Smooth muscle cell (in vitro differentiated cells): Measurements from ENCODE around the gene PRR22. TPM values are rescaled to one million over a fixed set of nuclear protein-coding genes. Genes with fewer than 3 reads are reported as not detected.
"Not testable (repeated sequence)": the region's sequence is repeated elsewhere in the genome, so short reads cannot be mapped to it uniquely, and the experiment has no call there.

Experiments
- DNase-seq: peaks from one replicate; lab custom pipeline; 2025; ENCODE audit not compliant: unreplicated experiment; lab: John Stamatoyannopoulos, UW
- H2AFZ ChIP-seq: fragments of 200-600 bp; sonication (generic); 2 replicates; pipeline ENCODE4 v1.6.0; 2016; ENCODE audit warnings: antibody characterized with exemption, low read depth, mild to moderate bottlenecking
- H3F3A ChIP-seq: fragments of 200-600 bp; sonication (generic); 2 replicates; pipeline ENCODE4 v1.6.0; 2017; ENCODE audit warnings: antibody characterized with exemption, low read depth
- H3K27ac ChIP-seq: fragments of 200-600 bp; sonication (generic); 2 replicates; pipeline ENCODE4 v1.5.1; 2016; ENCODE audit warnings: low read depth, mild to moderate bottlenecking
- H3K27me3 ChIP-seq: fragments of 200-600 bp; sonication (generic); 2 replicates; pipeline ENCODE4 v1.6.1; 2016; ENCODE audit warnings: low read depth, mild to moderate bottlenecking
- H3K36me3 ChIP-seq: fragments of 200-600 bp; sonication (generic); 2 replicates; pipeline ENCODE4 v1.5.1; 2016; ENCODE audit warnings: low read depth
- H3K4me1 ChIP-seq: fragments of 200-600 bp; sonication (generic); 2 replicates; pipeline ENCODE4 v1.5.1; 2016; ENCODE audit warnings: low read depth
- H3K4me2 ChIP-seq: fragments of 200-600 bp; sonication (generic); 2 replicates; pipeline ENCODE4 v1.6.0; 2016; ENCODE audit warnings: mild to moderate bottlenecking
- H3K4me3 ChIP-seq: fragments of 200-600 bp; sonication (generic); 2 replicates; pipeline ENCODE4 v1.5.1; 2016; ENCODE audit warnings: mild to moderate bottlenecking
- H3K79me2 ChIP-seq: fragments of 200-600 bp; sonication (generic); 2 replicates; pipeline ENCODE4 v1.6.0; 2016; ENCODE audit warnings: low read depth, mild to moderate bottlenecking
- H3K9ac ChIP-seq: fragments of 200-600 bp; sonication (generic); 2 replicates; pipeline ENCODE4 v1.6.0; 2016; ENCODE audit warnings: low read depth
- H3K9me3 ChIP-seq: fragments of 200-600 bp; sonication (generic); replicated peaks from 2 replicates; pipeline ENCODE4 v1.5.1; 2016; ENCODE audit warnings: low read depth
- H4K20me1 ChIP-seq: fragments of 200-600 bp; sonication (generic); 2 replicates; pipeline ENCODE4 v1.6.0; 2016; ENCODE audit warnings: low read depth
- WGBS: methylation state at CpG from one replicate; pipeline ENCODE4 v1.1.7; 2016; ENCODE audit warnings: low lambda C conversion rate; 5-methylcytosine and 5-hydroxymethylcytosine counted together
- polyA plus RNA-seq: library from polyadenylated mRNA; unstranded; fragments of >200 nt; fragmentation: Nextera tagmentation; extraction: Ambion mirVana; gene quantifications from 2 replicates; pipeline ENCODE4 v1.2.1, GENCODE V29; 2016
- total RNA-seq: library from RNA; depleted of rRNA; stranded (reverse); fragments of >200 nt; gene quantifications from 2 replicates; pipeline ENCODE4 v1.2.3, GENCODE V29; 2014
- TF ChIP-seq, protein P1 (sequence below): fragments of 200-600 bp; sonication (generic); IDR thresholded peaks from 2 replicates; pipeline ENCODE4 v1.5.1; 2017; ENCODE audit warnings: borderline replicate concordance, mild to moderate bottlenecking, antibody characterized with exemption; ENCODE audit not compliant: insufficient read depth, poor library complexity, severe bottlenecking

PRR22 gene
- total and polyA plus RNA-seq, 2 experiments from 2014 or later: 0.65 to 1.5 TPM

DNA sequence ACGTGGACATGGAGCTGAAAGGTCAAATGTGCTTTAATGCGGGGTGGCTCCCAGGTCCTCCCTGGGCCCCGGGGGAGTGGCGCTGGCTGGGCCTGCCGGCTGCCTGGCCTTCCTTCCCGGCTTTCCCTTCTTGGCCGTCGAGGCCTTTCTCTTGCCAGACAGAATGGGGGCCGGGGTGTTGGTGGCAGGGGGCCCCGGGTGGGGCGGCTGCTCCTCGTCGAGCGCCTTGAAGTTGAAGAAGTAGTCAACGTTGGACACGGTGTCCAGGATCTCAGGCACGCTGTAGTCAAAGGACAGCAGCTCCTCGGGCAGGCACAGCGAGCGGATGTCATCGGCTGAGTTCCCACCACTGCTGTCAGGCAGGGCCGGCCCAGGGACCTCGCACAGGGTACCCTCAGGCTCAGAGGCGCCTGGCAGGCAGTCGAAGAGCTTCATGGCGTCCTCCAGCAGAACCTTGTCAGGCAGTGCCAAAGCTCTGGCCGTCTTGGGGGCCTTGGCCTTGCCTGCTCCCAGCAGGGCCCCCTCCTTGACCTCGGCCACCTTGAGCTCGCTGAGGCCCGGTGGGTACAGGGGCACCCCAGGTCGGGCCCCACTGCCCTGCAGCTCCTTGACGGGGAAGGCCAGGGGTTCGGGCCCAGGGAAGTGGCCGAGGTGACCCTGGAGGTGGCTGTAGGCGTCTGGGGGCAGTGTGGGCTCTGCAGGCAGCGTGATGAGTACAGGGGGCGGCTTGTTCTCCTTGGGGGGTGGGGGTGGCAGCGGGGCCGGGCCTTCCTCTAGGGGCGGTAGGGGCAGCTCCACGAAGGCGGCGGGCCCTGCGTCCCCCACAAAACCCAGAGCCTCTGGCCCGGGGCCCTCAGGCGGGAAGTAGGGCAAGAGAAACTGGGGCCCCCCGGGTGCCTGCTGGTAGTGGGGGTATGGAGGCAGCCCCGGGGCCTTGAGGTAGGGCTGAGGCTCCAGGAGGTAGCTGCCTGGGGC, 1.3 kb downstream of the PRR22 start:
- TF ChIP-seq, protein P1, sequence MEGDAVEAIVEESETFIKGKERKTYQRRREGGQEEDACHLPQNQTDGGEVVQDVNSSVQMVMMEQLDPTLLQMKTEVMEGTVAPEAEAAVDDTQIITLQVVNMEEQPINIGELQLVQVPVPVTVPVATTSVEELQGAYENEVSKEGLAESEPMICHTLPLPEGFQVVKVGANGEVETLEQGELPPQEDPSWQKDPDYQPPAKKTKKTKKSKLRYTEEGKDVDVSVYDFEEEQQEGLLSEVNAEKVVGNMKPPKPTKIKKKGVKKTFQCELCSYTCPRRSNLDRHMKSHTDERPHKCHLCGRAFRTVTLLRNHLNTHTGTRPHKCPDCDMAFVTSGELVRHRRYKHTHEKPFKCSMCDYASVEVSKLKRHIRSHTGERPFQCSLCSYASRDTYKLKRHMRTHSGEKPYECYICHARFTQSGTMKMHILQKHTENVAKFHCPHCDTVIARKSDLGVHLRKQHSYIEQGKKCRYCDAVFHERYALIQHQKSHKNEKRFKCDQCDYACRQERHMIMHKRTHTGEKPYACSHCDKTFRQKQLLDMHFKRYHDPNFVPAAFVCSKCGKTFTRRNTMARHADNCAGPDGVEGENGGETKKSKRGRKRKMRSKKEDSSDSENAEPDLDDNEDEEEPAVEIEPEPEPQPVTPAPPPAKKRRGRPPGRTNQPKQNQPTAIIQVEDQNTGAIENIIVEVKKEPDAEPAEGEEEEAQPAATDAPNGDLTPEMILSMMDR: no peak
- no peaks in the 10 kb centered on the region for H3K9me3 ChIP-seq
- H3K36me3 ChIP-seq: peaks cover 6% of the 10 kb centered on the region
- no peak overlapping the region for H3K9ac ChIP-seq
- no peak for DNase-seq
- no peak overlapping the region for H3K4me2 ChIP-seq
- no peak overlapping the region for H3K4me3 ChIP-seq
- no peaks in the 10 kb centered on the region for H3K4me1 ChIP-seq
- H2AFZ ChIP-seq: no peak overlapping the region
- H4K20me1 ChIP-seq: no peaks in the 10 kb centered on the region
- H3K27me3 ChIP-seq: no peaks in the 10 kb centered on the region
- H3K27ac ChIP-seq: no peak overlapping the region
- H3K79me2 ChIP-seq: no peaks in the 10 kb centered on the region
- H3F3A ChIP-seq: no peaks in the 10 kb centered on the region
- WGBS: 95% methylated on average over 33 of the region's 48 CpGs

DNA sequence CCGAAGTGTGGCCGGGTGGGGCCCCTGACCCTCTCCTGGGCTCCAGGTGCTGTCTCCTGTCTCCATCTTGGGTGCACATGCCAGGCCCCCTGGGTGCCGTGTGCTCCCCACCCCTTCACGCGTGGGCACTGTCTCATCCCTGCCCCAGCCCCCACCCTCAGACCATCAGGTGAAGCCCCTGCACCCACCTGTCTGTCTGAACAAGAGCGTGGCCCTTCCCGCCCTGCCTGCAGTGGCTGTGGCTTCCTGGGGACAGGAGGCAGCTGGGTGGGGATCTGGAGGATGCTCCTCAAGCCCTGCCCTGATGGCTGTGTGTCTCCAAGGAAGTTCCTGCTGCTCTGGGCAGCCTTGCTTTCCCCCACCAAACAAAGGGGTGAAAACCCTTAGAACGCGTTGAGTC, 2.2 kb downstream of the PRR22 start:
- Histone ChIP-seq H2AFZ (no peak overlapping the region), H3K27me3 (no peaks in the 10 kb centered on the region), H3K4me1 (no peaks in the 10 kb centered on the region), H3K9me3 (no peaks in the 10 kb centered on the region), H3K9ac (no peak overlapping the region), H4K20me1 (no peaks in the 10 kb centered on the region), H3K79me2 (no peaks in the 10 kb centered on the region), H3K36me3 (peaks cover 6% of the 10 kb centered on the region), H3F3A (no peaks in the 10 kb centered on the region), H3K27ac (no peak overlapping the region), H3K4me3 (no peak overlapping the region), H3K4me2 (no peak overlapping the region)
- TF ChIP-seq, protein P1: no peak
- WGBS: 87% methylated on average over 2 of the region's 9 CpGs
- DNase-seq: no peak

DNA sequence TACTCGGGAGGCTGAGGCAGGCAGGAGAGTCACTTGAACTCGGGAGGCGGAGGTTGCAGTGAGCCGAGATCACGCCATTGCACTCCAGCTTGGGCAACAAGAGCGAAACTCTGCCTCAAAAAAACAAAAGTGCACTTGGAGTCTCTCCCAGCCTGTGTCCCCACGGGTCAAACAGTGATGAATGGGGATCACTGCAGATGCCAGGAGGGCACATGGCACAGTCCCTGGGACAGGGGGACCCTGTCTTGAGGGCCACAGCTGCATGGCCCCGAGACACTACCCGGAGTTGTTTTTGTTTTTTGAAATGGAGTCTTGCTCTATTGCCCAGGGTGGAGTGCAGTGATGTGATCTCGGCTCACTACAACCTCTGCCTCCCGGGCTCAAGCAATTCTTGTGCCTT, 3.6 kb downstream of the PRR22 start:
- H3K36me3 ChIP-seq, H3K4me1 ChIP-seq, H3K4me3 ChIP-seq, H3K79me2 ChIP-seq, H3K4me2 ChIP-seq, H3K9ac ChIP-seq, H3F3A ChIP-seq, H3K27me3 ChIP-seq, DNase-seq, H3K27ac ChIP-seq, H3K9me3 ChIP-seq, H4K20me1 ChIP-seq, H2AFZ ChIP-seq: not testable (repeated sequence)
- WGBS: 96% methylated on average over 11 of the region's 11 CpGs

DNA sequence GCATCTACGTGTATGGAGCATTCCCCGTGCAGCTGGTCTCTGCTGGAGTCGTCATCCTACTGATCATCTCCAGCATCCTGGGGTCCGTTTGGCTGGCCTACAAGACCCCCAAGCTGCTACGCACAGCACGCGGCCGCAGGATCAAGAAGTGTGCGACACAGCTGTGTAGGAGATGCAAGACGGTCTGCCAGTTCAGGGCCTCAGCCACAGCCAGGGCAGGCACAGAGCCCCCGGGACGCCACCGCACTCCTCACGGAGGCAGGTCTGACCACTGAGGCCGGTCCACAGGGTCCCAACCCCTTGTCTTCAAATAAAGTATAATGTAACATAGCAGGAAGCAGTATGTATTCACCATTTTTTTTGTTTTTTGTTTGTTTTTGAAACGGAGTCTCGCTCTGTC, 6.1 kb downstream of the PRR22 start:
- Histone ChIP-seq H4K20me1 (no peaks in the 10 kb centered on the region), H3K9me3 (no peaks in the 10 kb centered on the region), H3K36me3 (no peaks in the 10 kb centered on the region), H3K4me3 (no peak overlapping the region), H2AFZ (no peak overlapping the region), H3F3A (no peaks in the 10 kb centered on the region), H3K4me2 (no peak overlapping the region), H3K4me1 (no peaks in the 10 kb centered on the region), H3K27ac (no peak overlapping the region), H3K79me2 (no peaks in the 10 kb centered on the region), H3K9ac (no peak overlapping the region), H3K27me3 (no peaks in the 10 kb centered on the region)
- TF ChIP-seq, protein P1: no peak
- 93% methylated on average over 16 of the region's 17 CpGs for WGBS
- no peak for DNase-seq
